Kidney (tissue), 14 donors: ENCODE measurements around the gene BLM. TPM values are rescaled to one million over a fixed set of nuclear protein-coding genes. Genes with fewer than 3 reads are reported as not detected.

Source experiments
- DNase-seq, 5 donors: peaks; one replicate each; pipeline ENCODE4 v3.0.0-alpha.2; 2013 to 2020
- FAIRE-seq: peaks from 2 replicates; lab custom pipeline; 2012; peaks lifted over from hg19 to GRCh38; lab: Jason Lieb, UNC
- H3K27ac ChIP-seq, 2 donors: one replicate each; pipeline ENCODE4 v1.7.0; 2013; ENCODE audit warnings: low read depth in 2 of 2, low read length in 2 of 2, inconsistent platforms in 1 of 2
- H3K27me3 ChIP-seq: one replicate; pipeline ENCODE4 v1.7.1; 2013; ENCODE audit warnings: low read length, inconsistent platforms; ENCODE audit not compliant: control insufficient read depth, insufficient read depth
- H3K36me3 ChIP-seq, 3 donors: one replicate each; pipeline versions ENCODE4 v1.7.0 to v1.7.1; 2013; ENCODE audit warnings: low read length in 3 of 3, control low read depth in 1 of 3, inconsistent platforms in 1 of 3; ENCODE audit not compliant: insufficient read depth in 3 of 3, control insufficient read depth in 2 of 3
- H3K4me1 ChIP-seq, 3 donors: one replicate each; pipeline versions ENCODE4 v1.7.0 to v1.7.1; 2013; ENCODE audit warnings: low read length in 3 of 3, inconsistent platforms in 1 of 3, low read depth in 1 of 3; ENCODE audit not compliant: control insufficient read depth in 2 of 3, insufficient read depth in 2 of 3
- H3K4me3 ChIP-seq, 3 donors: one replicate each; pipeline versions ENCODE4 v1.7.0 to v1.8.1; 2013; ENCODE audit warnings: low read length in 3 of 3, control low read depth in 1 of 3, inconsistent platforms in 1 of 3
- H3K9ac ChIP-seq, 3 donors: one replicate each; pipeline versions ENCODE4 v1.7.0 to v1.7.1; 2013; ENCODE audit warnings: low read length in 3 of 3, control low read depth in 1 of 3, inconsistent platforms in 1 of 3
- H3K9me3 ChIP-seq, 3 donors: one replicate each; pipeline versions ENCODE4 v1.7.0 to v1.7.1; 2013; ENCODE audit warnings: low read length in 3 of 3, control low read depth in 1 of 3, inconsistent platforms in 1 of 3; ENCODE audit not compliant: control insufficient read depth in 2 of 3, insufficient read depth in 1 of 3
- CTCF ChIP-seq: IDR thresholded peaks from 3 replicates; pipeline ENCODE4 v1.5.1; 2012; ENCODE audit warnings: mild to moderate bottlenecking, moderate library complexity, borderline replicate concordance; ENCODE audit not compliant: insufficient read depth; ENCODE audit errors: extremely low read depth
- intact Hi-C: fragments of 100-400 bp; cut with DNase I; formaldehyde crosslinking; loops from one replicate; pipeline ENCODE4 v1.11.1; 2022
- polyA plus RNA-seq: library from polyadenylated mRNA; stranded (reverse); fragments of 350-450 nt; fragmentation: Illumina TruSeq; extraction: RNeasy Lipid Tissue Mini Kit (QIAGEN cat#74804); gene quantifications from one replicate; pipeline ENCODE4 v1.2.3, GENCODE V29; 2014; ENCODE audit warnings: low read depth, low replicate concordance; ENCODE audit not compliant: insufficient read depth
- total RNA-seq: library from RNA; stranded (reverse); fragmentation: NEBNext Ultra II Directional; extraction: Animal tissue kit (Norgen Biotek cat#: 25700); gene quantifications from one replicate; pipeline ENCODE4 v1.2.1, GENCODE V29; 2021
- donor health status: control.
- donor health status: control.
- donor health status: control.
- donor health status: control.
- donor health status: control.
- donor health status: DM: yes; HTN: yes; CAD: no.
- donor health status: Normal renal cell carcinoma (clear cell type).

The BLM gene
- total and polyA plus RNA-seq, 2 donors from 2014 or later: 1.1 to 2.8 TPM

- DNase-seq: no peak
- FAIRE-seq: no peak
- Histone ChIP-seq H3K27ac (no peak overlapping the region), H3K27me3 (no peaks in the 10 kb centered on the region), H3K4me1 (no peaks in the 10 kb centered on the region), H3K9me3 (no peaks in the 10 kb centered on the region), H3K9ac (no peak overlapping the region), H3K36me3 (no peaks in the 10 kb centered on the region), H3K4me3 (no peak overlapping the region)
- TF ChIP-seq CTCF: no peak
- intact Hi-C loops: no loop called here
Measured at GRCh38 chr15:90742087-90742486, 24.9 kb downstream of the BLM start.

- intact Hi-C loops: no loop called here
- Histone ChIP-seq H3K27ac (no peak overlapping the region), H3K27me3 (no peaks in the 10 kb centered on the region), H3K9me3 (no peaks in the 10 kb centered on the region), H3K36me3 (no peaks in the 10 kb centered on the region), H3K4me1 (no peaks in the 10 kb centered on the region), H3K9ac (no peak overlapping the region), H3K4me3 (no peak overlapping the region)
- FAIRE-seq: no peak
- no peak for DNase-seq
- no peak for TF ChIP-seq CTCF
Measured at GRCh38 chr15:90743407-90743806, 26.3 kb downstream of the BLM start.

- intact Hi-C loops: no loop called here
- Histone ChIP-seq H3K27me3 (no peaks in the 10 kb centered on the region), H3K36me3 (no peaks in the 10 kb centered on the region), H3K9ac (no peak overlapping the region), H3K9me3 (no peaks in the 10 kb centered on the region), H3K4me1 (no peaks in the 10 kb centered on the region), H3K4me3 (no peak overlapping the region), H3K27ac (no peak overlapping the region)
- FAIRE-seq: no peak
- DNase-seq: no peak
- TF ChIP-seq CTCF: no peak
Measured at GRCh38 chr15:90744759-90745402, 27.7 kb downstream of the BLM start.

GRCh38 chr15:90749754-90750153, 32.6 kb downstream of the BLM start:
- DNase-seq: no peak
- Histone ChIP-seq H3K27ac (no peak overlapping the region), H3K4me1 (no peaks in the 10 kb centered on the region), H3K9ac (no peak overlapping the region), H3K27me3 (no peaks in the 10 kb centered on the region), H3K4me3 (no peak overlapping the region), H3K36me3 (no peaks in the 10 kb centered on the region), H3K9me3 (no peaks in the 10 kb centered on the region)
- intact Hi-C loops: no loop called here
- FAIRE-seq: no peak
- TF ChIP-seq CTCF: no peak
